Stimulated activated memory B cell treated with anti-CD40 and anti-IgM and Interleukin-4, amounts not matched to agents 10 μg/mL and 1 μg/mL and 100 μg/mL, for 72 hours (primary cell): ENCODE data around the gene ORC6.
A peak's percentile ranks its signal among the peaks of the same experiment; 100 is the strongest.
"Not testable (repeated sequence)": the region's sequence is repeated elsewhere in the genome, so short reads cannot be mapped to it uniquely, and the experiment has no call there.

ENCODE experiments used
- ATAC-seq: fragments of 150-1000 bp; cut with Tn5 transposase; 2 replicates; pipeline ENCODE4 v1.10.0; 2021
- H3K27ac Mint-ChIP-seq: one replicate; pipeline ENCODE4 v1.8.0; 2022; ENCODE audit warnings: mild to moderate bottlenecking, mixed read lengths
- H3K27me3 Mint-ChIP-seq: one replicate; pipeline ENCODE4 v1.8.0; 2022; ENCODE audit warnings: mixed read lengths
- H3K36me3 Mint-ChIP-seq: one replicate; pipeline ENCODE4 v1.8.0; 2022; ENCODE audit warnings: mixed read lengths
- H3K4me1 Mint-ChIP-seq: one replicate; pipeline ENCODE4 v1.8.0; 2022; ENCODE audit warnings: mixed read lengths
- H3K4me3 Mint-ChIP-seq: one replicate; pipeline ENCODE4 v1.8.0; 2022; ENCODE audit warnings: mild to moderate bottlenecking, moderate library complexity, mixed read lengths
- H3K9me3 Mint-ChIP-seq: one replicate; pipeline ENCODE4 v1.8.0; 2022; ENCODE audit warnings: mixed read lengths

The ORC6 gene, protein sequence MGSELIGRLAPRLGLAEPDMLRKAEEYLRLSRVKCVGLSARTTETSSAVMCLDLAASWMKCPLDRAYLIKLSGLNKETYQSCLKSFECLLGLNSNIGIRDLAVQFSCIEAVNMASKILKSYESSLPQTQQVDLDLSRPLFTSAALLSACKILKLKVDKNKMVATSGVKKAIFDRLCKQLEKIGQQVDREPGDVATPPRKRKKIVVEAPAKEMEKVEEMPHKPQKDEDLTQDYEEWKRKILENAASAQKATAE

GRCh38 chr16:46689365-46690280, at the start of gene ORC6:
TSS of gene ORC6 (plus strand) at chr16:46689659. CDS start at chr16:46689706, 47 bp downstream.
- no peak within 1 kb of the TSS for H3K27ac Mint-ChIP-seq
- H3K27me3 Mint-ChIP-seq, result no peaks in the 10 kb centered on the region
- peak; percentile 94 for ATAC-seq
- no peak within 1 kb of the TSS for H3K4me3 Mint-ChIP-seq
- peaks cover 52% of the 10 kb centered on the region for H3K4me1 Mint-ChIP-seq
- peaks cover 1% of the 10 kb centered on the region for H3K36me3 Mint-ChIP-seq
- H3K9me3 Mint-ChIP-seq, result no peaks in the 10 kb centered on the region

- Mint-ChIP-seq H3K9me3 (peaks cover 17% of the 10 kb centered on the region), H3K27me3 (no peaks in the 10 kb centered on the region), H3K36me3 (peaks cover 53% of the 10 kb centered on the region), H3K4me3 (no peak overlapping the region), H3K27ac (no peak overlapping the region), H3K4me1 (no peaks in the 10 kb centered on the region)
- no peak for ATAC-seq
Measured at GRCh38 chr16:46648656-46649055, 40.8 kb upstream of the ORC6 start.

DNA sequence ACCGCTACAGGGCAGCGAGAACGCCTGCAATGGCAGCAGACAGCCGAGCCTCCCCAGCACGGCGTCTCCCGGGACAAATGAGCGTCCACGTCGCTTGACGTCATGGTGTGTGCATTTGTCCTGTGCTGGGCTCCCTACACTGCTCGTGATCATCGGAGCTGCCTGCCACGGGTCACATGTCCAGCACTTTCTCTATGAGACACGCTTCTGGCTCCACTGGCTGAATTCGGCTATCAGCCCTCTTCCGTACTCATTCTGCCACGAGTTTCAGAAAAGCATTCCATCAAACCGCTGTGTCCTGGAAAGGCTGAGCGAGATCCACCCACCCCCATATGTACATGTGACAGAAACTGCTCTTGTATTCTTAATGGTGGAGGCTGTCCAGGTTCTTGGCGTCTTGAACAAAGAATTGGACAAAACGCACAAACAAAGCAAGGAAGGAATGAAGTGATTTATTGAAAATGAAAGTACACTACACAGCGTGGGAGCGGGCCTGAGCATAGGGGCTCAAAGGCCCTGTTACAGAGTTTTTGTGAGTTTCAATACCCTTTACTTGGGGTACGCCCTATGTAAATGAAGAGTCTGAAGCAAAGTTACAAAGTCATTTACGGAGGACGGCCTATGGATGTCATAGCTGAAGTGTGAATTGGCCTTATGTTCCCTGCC, 39.7 kb upstream of the ORC6 start:
- Mint-ChIP-seq H3K27ac (no peak overlapping the region), H3K36me3 (peaks cover 42% of the 10 kb centered on the region), H3K4me3 (no peak overlapping the region), H3K4me1 (no peaks in the 10 kb centered on the region), H3K9me3 (peaks cover 13% of the 10 kb centered on the region), H3K27me3 (no peaks in the 10 kb centered on the region)
- ATAC-seq, result no peak

DNA sequence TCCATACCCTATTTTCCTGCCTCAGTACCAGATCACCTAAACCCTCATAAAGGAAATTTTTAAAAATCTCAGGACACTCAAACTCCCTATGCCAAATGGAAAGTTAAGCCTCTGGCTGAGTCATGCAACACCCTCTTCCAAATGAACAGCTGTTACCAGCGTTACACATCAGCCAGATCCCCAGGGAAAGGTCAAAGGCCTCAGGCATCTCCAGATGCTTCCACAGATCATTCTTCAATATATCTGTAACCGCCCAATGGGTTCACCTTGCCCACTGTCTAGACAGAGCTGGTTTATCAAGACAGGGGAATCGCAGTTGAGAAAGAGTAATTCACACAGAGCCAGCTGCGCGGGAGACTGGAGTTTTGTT, 39.2 kb upstream of the ORC6 start:
- no peaks in the 10 kb centered on the region for H3K27me3 Mint-ChIP-seq
- no peak overlapping the region for H3K4me3 Mint-ChIP-seq
- H3K36me3 Mint-ChIP-seq, result peaks cover 38% of the 10 kb centered on the region
- no peak for ATAC-seq
- no peaks in the 10 kb centered on the region for H3K4me1 Mint-ChIP-seq
- peaks cover 8% of the 10 kb centered on the region for H3K9me3 Mint-ChIP-seq
- H3K27ac Mint-ChIP-seq, result no peak overlapping the region

DNA sequence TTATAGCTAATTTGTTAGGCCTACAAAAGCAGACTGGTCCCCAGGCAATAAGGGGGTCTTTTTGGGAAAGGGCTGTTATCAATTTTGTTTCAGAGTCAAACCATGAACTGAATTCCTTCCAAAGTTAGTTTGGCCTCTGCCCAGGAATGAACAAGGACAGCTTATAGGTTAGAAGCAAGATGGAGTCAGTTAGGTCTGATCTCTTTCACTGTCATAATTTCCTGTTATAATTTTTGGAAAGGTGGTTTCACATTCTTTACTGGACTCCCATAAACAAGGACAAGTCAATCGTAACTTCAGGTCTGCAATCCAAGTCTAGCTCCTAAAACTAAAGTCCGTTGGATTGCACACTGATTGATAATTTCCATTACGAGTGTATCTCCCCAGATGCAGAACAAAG, 38.2 kb upstream of the ORC6 start:
- no peak for ATAC-seq
- Mint-ChIP-seq H3K36me3 (peaks cover 30% of the 10 kb centered on the region), H3K27me3 (no peaks in the 10 kb centered on the region), H3K27ac (no peak overlapping the region), H3K4me3 (no peak overlapping the region), H3K9me3 (peaks cover 3% of the 10 kb centered on the region), H3K4me1 (no peaks in the 10 kb centered on the region)

DNA sequence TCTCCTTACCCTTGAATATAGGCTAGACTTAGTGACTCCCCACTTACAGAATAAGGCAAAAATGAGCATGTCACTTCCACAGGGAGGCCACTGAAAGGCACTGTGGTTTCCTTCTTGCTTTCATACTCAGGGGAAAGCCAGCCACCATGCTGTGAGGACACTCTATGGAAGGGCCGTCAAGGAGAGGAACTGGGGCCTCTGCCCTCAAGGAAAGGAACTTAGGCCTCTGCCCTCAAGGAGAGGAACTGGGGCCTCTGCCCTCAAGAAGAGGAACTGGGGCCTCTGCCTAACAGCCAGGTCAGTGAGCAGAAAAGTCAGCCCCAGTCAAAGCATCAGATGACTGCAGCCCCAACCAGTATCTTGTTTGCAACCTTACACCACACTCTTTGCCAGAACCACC, 30.5 kb upstream of the ORC6 start:
- peak; percentile 98 for ATAC-seq
- Mint-ChIP-seq H3K9me3 (no peaks in the 10 kb centered on the region), H3K4me1 (peaks cover 20% of the 10 kb centered on the region), H3K36me3 (peaks cover 24% of the 10 kb centered on the region), H3K27ac (peak overlapping the region; percentile 67), H3K27me3 (no peaks in the 10 kb centered on the region), H3K4me3 (no peak overlapping the region)

DNA sequence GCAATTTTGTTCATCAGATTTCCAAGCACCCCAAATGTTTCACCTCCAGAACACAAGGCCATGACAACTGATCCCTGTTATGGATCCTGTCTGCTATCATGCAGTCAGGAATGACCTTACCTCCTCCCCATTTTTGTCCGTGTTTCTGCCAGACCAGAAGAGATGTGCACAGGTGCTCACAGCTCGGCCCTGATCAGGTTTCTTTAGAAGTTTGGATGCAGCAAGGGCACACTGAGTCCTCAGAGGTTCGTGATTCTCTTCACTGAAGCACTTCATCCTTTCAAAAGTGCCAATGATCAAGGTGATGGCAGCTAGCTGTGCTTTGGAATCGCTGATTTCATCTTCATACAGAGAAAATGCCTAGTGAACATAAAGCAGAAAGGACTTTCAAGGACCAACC, 27.3 kb upstream of the ORC6 start:
- no peak for ATAC-seq
- peaks cover 35% of the 10 kb centered on the region for H3K36me3 Mint-ChIP-seq
- H3K4me1 Mint-ChIP-seq, result peaks cover 20% of the 10 kb centered on the region
- H3K9me3 Mint-ChIP-seq, result no peaks in the 10 kb centered on the region
- H3K4me3 Mint-ChIP-seq, result no peak overlapping the region
- H3K27ac Mint-ChIP-seq, result no peak overlapping the region
- no peaks in the 10 kb centered on the region for H3K27me3 Mint-ChIP-seq

DNA sequence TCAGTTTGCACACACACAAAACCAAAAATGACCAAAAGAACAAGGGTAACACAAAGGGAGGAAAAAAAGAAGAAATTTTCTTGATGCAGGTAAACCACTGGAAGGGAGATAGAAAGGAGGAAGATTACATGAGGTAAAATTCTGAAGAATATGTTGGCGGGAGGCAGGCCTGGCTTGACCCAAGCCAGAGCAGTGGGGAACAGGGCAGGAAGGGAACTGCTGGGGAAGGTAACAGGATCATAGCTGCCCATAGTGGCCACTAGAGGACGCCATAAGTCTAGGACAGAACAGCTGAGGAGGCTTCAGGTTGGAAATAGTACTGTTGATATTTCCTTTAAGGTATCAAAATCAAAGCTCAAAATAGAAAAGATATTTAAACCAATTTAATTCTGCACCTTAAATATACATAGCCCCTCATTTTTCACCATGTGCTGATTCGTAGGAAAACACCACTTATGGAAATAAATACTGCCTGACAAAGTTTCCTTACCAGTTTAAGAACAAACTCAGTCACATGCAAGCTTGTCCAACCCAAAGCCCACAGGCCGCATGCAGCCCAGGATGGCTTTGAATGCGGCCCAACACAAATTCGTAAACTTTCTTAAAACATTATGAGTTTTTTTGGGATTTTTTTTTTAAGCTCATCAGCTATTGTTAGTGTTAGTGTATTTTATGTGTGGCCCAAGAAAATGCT, 16.0 kb upstream of the ORC6 start:
- Mint-ChIP-seq H3K4me3 (no peak overlapping the region), H3K9me3 (no peaks in the 10 kb centered on the region), H3K4me1 (peaks cover 6% of the 10 kb centered on the region), H3K27me3 (no peaks in the 10 kb centered on the region), H3K36me3 (peaks cover 43% of the 10 kb centered on the region), H3K27ac (no peak overlapping the region)
- peak; percentile 75 for ATAC-seq

GRCh38 chr16:46677943-46678342, 11.5 kb upstream of the ORC6 start:
- H3K4me3 Mint-ChIP-seq, result not testable (repeated sequence)
- H3K36me3 Mint-ChIP-seq, result peaks cover 53% of the 10 kb centered on the region

DNA sequence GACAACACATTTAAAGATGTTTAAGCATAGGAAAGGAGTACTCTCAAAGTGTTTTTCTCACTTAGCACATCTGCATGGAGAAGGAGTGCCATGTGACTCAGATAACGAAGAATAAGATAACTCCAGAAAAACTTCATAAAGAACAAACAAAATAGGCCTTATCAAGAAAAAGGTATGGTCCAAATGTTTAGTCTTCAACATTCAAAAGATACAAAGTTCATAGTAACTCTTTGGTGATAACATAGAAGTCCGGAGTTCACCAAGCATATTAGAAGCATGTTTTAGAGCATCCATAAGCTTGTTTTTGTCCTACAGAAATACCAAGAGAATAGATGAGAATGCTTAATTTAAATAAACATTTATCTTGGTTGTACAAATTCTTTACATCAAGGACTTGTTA, 7.6 kb upstream of the ORC6 start:
- not testable (repeated sequence) for H3K27me3 Mint-ChIP-seq, H3K27ac Mint-ChIP-seq, H3K9me3 Mint-ChIP-seq, H3K4me3 Mint-ChIP-seq, ATAC-seq
- H3K4me1 Mint-ChIP-seq, result peaks cover 36% of the 10 kb centered on the region
- H3K36me3 Mint-ChIP-seq, result peaks cover 29% of the 10 kb centered on the region

More at GRCh38 chr16:46677943-46678342, 11.5 kb upstream of the ORC6 start:
- H3K4me1 Mint-ChIP-seq, ATAC-seq, H3K27me3 Mint-ChIP-seq, H3K27ac Mint-ChIP-seq, H3K9me3 Mint-ChIP-seq: not testable (repeated sequence)

GRCh38 chr16:46686815-46687473, 2.5 kb upstream of the ORC6 start:
- Mint-ChIP-seq H3K27ac (no peak overlapping the region), H3K9me3 (no peaks in the 10 kb centered on the region), H3K4me1 (peaks cover 61% of the 10 kb centered on the region), H3K27me3 (no peaks in the 10 kb centered on the region), H3K4me3 (no peak overlapping the region), H3K36me3 (peaks cover 5% of the 10 kb centered on the region)
- ATAC-seq, result no peak

GRCh38 chr16:46687486-46687885, 2.0 kb upstream of the ORC6 start:
- ATAC-seq, result no peak
- Mint-ChIP-seq H3K36me3 (peaks cover 1% of the 10 kb centered on the region), H3K27ac (no peak overlapping the region), H3K9me3 (no peaks in the 10 kb centered on the region), H3K4me1 (peaks cover 66% of the 10 kb centered on the region), H3K4me3 (no peak overlapping the region), H3K27me3 (no peaks in the 10 kb centered on the region)

- Mint-ChIP-seq H3K4me1 (peaks cover 66% of the 10 kb centered on the region), H3K36me3 (no peaks in the 10 kb centered on the region), H3K4me3 (no peak overlapping the region), H3K27me3 (no peaks in the 10 kb centered on the region), H3K27ac (no peak overlapping the region), H3K9me3 (no peaks in the 10 kb centered on the region)
- ATAC-seq, result no peak
Measured at GRCh38 chr16:46688101-46688653, 1.3 kb upstream of the ORC6 start.

GRCh38 chr16:46688654-46689364, 650 bp upstream of the ORC6 start, which contains the start of gene VPS35:
TSS of gene VPS35 (minus strand) at chr16:46689178. CDS start at chr16:46689133, 45 bp downstream.
- Mint-ChIP-seq H3K27me3 (no peaks in the 10 kb centered on the region), H3K27ac (no peak within 1 kb of the TSS), H3K4me3 (no peak within 1 kb of the TSS), H3K36me3 (no peaks in the 10 kb centered on the region), H3K4me1 (peaks cover 60% of the 10 kb centered on the region), H3K9me3 (no peaks in the 10 kb centered on the region)
- ATAC-seq, result peak; percentile 97
